Lung microvascular endothelial cell (primary cell): Measurements from ENCODE around the gene PEX5L. TPM values are rescaled to one million over a fixed set of nuclear protein-coding genes. Genes with fewer than 3 reads are reported as not detected.
A peak's percentile ranks its signal among the peaks of the same experiment; 100 is the strongest.
"Not testable (repeated sequence)": the region's sequence is repeated elsewhere in the genome, so short reads cannot be mapped to it uniquely, and the experiment has no call there.

ENCODE experiments used
- DNase-seq, 2 donors: peaks; one replicate each; pipeline versions ENCODE4 v3.0.0 to v3.0.0-alpha.2; 2010; ENCODE audit warnings: low read depth in 2 of 2
- total RNA-seq: library from RNA; depleted of rRNA; stranded (reverse); fragments of >200 nt; gene quantifications from 2 replicates; pipeline ENCODE4 v1.2.1, GENCODE V29; 2014

PEX5L gene
- total RNA-seq, 1 donor from 2014 or later: not detected

- DNase-seq: peak; percentile 7 to 39
Observed at GRCh38 chr3:179837374-179837773, 199.4 kb downstream of the PEX5L start.

- DNase-seq: no peak
Observed at GRCh38 chr3:179833294-179833693, 203.4 kb downstream of the PEX5L start.

- no peak for DNase-seq
Observed at GRCh38 chr3:179832333-179832854, 204.3 kb downstream of the PEX5L start.

GRCh38 chr3:179829401-179829800 is 207.3 kb downstream of the PEX5L start:
- no peak for DNase-seq

GRCh38 chr3:179828738-179829137 is 208.0 kb downstream of the PEX5L start:
- DNase-seq: no peak

GRCh38 chr3:179826247-179826637 is 210.5 kb downstream of the PEX5L start:
- no peak for DNase-seq

GRCh38 chr3:179825527-179826246 is 211.1 kb downstream of the PEX5L start:
- DNase-seq: no peak

- DNase-seq: no peak
Observed at GRCh38 chr3:179822296-179822695, 214.4 kb downstream of the PEX5L start.

GRCh38 chr3:179819379-179819778 is 217.4 kb downstream of the PEX5L start:
- peak in 1 of 2 donors; percentile 26 for DNase-seq

GRCh38 chr3:179812096-179812382 is 224.7 kb downstream of the PEX5L start:
- DNase-seq: no peak

- DNase-seq: peak; percentile 54 to 74
Observed at GRCh38 chr3:179811321-179812095, 225.2 kb downstream of the PEX5L start.

- DNase-seq: no peak
Observed at GRCh38 chr3:179809639-179810038, 227.1 kb downstream of the PEX5L start.

GRCh38 chr3:179807588-179807987 is 229.1 kb downstream of the PEX5L start:
- no peak for DNase-seq

- peak in 1 of 2 donors; percentile 58 for DNase-seq
Observed at GRCh38 chr3:179806177-179806576, 230.6 kb downstream of the PEX5L start.

GRCh38 chr3:179801856-179802255 is 234.9 kb downstream of the PEX5L start:
- no peak for DNase-seq

GRCh38 chr3:179801263-179801662 is 235.5 kb downstream of the PEX5L start:
- DNase-seq: no peak

- DNase-seq: no peak
Observed at GRCh38 chr3:179797192-179797591, 239.5 kb downstream of the PEX5L start.

- DNase-seq: no peak
Observed at GRCh38 chr3:179796421-179796820, 240.3 kb downstream of the PEX5L start.

- DNase-seq: no peak
Observed at GRCh38 chr3:179794355-179794754, 242.4 kb downstream of the PEX5L start.

GRCh38 chr3:179791793-179792192 is 244.9 kb downstream of the PEX5L start:
- no peak for DNase-seq

GRCh38 chr3:179788996-179789395 is 247.7 kb downstream of the PEX5L start:
- no peak for DNase-seq

- DNase-seq: not testable (repeated sequence)
Observed at GRCh38 chr3:179782841-179783240, 253.9 kb downstream of the PEX5L start.
